GM12865 (cell line): Measurements from ENCODE around the gene LRRC4.

Source experiments
- DNase-seq: peaks from one replicate; pipeline ENCODE4 v3.0.0; 2010; ENCODE audit warnings: low read depth
- H3K4me3 ChIP-seq: 2 replicates; pipeline ENCODE4 v1.5.1; 2011; ENCODE audit warnings: mild to moderate bottlenecking, low read depth, low read length, control low read depth
- CTCF ChIP-seq: IDR thresholded peaks from 2 replicates; pipeline ENCODE4 v1.5.1; 2011; ENCODE audit warnings: low read length, control low read depth, low read depth, inconsistent platforms; ENCODE audit not compliant: insufficient read depth; ENCODE audit errors: missing control alignments

Gene LRRC4

GRCh38 chr7:128053991-128054390 is 22.8 kb upstream of the LRRC4 start:
- DNase-seq, result no peak
- no peak for TF ChIP-seq CTCF
- H3K4me3 ChIP-seq, result no peak overlapping the region

DNA sequence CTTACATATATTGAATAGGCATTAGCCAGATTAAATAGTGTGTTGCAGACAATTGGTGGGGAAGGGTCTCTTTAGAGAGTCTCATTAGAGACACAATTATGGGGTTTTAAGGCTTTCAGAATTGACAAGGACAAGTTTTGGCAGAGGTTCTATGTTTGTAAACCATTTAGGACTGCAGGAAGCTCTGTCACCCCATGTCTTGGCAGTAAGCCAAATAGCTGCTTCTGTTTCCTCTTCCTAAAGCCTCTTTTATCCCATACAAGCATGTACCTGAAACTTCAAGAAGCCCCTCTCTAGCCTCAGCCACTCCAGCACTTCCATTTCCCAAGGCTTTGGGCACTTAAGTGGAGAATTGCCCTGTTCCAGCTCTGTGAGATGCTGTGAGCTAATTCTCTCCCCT is 21.8 kb upstream of the LRRC4 start:
- H3K4me3 ChIP-seq, result no peak overlapping the region
- DNase-seq, result no peak
- no peak for TF ChIP-seq CTCF

DNA sequence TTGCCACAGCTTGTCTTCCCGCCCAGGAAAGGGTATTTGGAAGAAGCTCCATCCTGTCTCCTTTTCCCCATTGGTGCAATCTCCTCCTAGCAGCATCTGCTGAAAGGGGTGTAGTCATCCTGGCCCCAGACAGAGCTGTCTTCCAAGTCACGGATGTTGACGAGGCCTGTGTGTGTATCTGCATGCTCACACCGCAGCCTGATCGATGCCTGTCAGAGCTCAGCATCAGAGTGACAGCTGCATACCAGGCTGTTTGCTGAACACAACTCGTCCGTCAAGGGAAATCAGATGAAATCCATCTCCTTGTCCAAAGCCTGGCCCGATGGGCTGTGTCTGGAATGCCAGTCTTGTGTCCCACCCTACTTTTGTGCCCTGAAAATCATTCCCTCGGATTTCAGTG is 21.2 kb upstream of the LRRC4 start:
- H3K4me3 ChIP-seq, result no peak overlapping the region
- no peak for DNase-seq
- TF ChIP-seq CTCF, result no peak

GRCh38 chr7:128045766-128046165 is 14.5 kb upstream of the LRRC4 start:
- no peak overlapping the region for H3K4me3 ChIP-seq
- no peak for DNase-seq
- no peak for TF ChIP-seq CTCF

DNA sequence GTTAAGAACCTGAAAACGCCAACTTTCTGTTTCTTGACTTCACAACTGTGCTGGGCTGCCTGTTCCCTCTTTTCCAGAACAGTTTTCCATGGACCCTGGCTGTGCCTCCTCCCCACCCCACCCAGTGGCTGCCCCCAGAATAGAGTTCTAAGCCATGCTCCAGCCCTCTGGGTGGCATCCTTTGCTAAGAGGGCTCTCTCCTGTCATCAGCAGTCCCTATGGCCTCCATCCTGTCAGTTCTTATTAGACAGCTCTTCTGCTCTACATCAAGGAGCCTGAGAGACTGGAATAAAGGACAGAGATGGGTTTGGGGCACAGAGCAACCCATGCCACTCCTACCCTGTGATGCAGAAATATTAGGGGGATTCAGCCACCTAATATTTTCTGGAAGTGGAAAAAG is 13.9 kb upstream of the LRRC4 start:
- H3K4me3 ChIP-seq, result no peak overlapping the region
- no peak for TF ChIP-seq CTCF
- no peak for DNase-seq

- DNase-seq, result peak; percentile 29
- H3K4me3 ChIP-seq, result no peak overlapping the region
- TF ChIP-seq CTCF, result no peak
Measured at GRCh38 chr7:128044064-128044463, 12.8 kb upstream of the LRRC4 start.

DNA sequence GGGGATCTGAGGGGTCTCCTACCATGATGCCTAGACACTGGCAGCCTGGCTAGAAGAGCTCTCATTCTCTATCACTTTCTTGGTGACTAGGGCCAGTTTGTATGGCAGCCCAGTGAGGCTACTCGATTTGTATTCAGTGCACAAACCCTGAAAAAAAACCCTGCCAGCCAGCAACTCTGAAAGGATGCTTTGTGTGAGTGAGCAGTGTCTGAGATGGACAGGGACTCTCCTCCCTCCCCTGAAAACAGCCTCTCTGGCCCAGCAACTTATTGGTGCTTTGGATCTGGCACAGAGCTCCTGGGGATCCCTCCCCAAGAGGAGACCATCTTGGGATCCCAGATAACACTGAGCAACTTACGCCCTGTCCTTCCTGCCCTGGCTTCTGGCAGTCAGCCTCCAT is 10.8 kb upstream of the LRRC4 start:
- DNase-seq, result no peak
- no peak overlapping the region for H3K4me3 ChIP-seq
- TF ChIP-seq CTCF, result no peak
